Stimulated activated CD8-positive, alpha-beta memory T cell treated with anti-CD3 and anti-CD28 coated beads, Interleukin-2, amount 100 ng/mL, for 48 hours (primary cell): ENCODE results near the gene NRG3.

Source experiments
- DNase-seq, 2 donors: peaks; one replicate each; pipeline ENCODE4 v3.0.0-alpha.2; 2020; ENCODE audit warnings: low read depth in 2 of 2

Gene NRG3

GRCh38 chr10:82212753-82213152 is 337.8 kb downstream of the NRG3 start:
- no peak for DNase-seq

GRCh38 chr10:82213784-82214183 is 338.8 kb downstream of the NRG3 start:
- no peak for DNase-seq

DNA sequence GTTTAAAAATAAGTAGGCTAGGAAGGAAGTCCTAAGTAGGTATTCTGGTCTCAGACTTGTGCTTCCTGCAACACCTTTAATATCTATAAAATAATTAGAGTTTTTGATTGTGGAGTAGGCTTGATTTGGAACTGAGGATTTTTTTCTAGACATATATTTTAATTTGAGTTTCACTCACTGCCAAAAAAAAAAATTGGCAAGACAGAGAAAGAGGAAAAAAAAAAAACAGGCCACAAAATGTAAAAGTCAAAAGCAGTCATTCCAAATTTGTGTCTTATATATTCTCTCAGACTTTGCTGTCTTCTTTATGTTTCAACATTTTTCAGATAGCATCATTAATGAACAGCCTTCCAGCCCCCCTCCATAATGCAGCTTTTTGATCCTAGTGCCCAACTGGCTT is 346.1 kb downstream of the NRG3 start:
- DNase-seq: no peak

DNA sequence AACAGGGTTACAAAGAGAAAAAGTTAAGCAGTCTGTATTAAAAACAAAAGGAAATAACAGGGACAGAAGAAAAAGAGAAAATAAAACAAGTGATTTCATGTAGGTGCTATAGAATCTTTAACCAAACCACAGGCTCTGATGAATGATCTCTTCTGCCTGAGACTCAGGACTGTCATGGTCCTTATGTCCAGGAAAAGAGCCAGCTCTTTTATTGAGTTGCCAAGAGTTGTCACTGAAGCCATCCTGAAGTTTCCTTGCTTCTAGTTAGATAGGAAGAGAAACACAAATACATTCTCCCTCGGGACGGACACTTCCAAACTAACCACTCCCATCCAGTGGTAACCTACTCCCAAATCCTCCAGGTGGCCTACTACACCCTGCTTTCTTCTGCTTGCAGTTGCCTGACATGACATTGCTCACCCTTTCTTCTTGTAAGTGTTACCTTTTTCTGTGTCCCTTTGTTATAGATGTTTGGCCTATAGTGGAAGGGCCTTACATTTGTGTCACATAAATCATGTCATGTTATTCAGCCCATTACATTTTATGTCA is 346.7 kb downstream of the NRG3 start:
- DNase-seq: no peak

DNA sequence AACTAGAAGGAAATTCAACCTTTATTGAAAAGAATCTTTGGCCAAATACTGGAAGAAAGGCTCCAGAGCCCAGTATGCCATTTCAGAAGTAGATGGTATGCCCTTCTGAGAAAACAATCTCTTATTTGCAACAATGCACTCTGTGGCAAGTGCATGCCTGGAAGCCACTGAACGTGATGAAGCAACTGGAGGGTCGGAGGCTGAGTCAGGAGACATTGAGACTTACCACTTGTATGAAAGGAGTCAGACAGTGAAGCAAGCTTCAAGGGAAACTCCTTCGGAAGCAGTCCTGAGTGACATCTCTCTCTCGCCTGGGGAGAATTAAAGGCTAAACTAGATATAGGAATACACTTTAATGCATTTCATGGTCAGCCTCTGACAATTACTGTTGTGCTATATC is 353.7 kb downstream of the NRG3 start:
- no peak for DNase-seq

- no peak for DNase-seq
Observed at GRCh38 chr10:82234173-82234572, 359.2 kb downstream of the NRG3 start.

DNA sequence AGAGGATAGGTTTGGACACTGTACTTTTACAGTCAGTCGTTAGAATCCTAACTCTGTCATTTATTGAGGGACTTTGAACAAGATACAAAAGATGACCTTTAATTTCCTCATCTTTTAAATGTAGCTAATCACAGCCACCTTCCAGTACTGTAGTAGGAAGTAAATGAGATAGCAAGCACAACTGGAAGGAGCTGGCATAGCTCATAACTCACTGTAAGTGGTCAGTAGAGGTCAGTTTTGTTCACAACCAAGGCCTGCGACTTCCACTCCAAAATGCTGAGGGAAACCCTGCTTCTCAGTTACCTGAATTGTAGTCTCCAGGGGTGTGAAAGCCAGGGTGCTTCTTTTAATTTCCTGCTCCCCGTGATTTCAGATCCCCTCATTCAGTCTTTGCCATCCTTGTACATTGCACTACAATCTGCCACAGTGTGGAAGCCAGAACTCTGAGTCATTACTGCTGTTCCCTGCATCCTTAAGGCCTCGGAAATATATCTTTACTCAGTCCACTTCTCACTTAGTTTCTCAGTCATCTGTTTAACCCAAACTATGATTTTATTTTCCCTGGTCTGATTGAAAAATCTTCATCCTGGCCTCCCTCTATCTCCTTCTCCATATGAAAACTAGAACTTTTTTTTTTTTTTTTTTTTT is 361.2 kb downstream of the NRG3 start:
- no peak for DNase-seq

DNA sequence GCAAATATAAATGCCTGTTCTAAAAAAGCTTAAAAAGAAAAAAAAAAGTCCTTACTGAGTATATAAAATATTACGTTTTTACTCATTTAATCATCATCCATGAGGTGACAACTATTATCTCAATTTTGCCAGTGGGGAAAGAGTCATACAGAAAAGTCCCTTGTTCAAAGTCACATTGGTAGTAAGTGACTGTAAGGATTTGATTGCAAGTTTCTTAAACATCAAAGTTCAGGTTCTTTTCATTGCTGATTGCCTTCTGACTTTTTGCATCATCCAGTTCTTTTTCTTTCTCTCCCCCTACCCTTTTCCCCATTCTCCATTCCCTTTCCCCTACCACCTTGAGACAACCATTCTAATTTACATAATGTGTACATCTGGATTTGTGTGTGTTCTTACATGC is 363.3 kb downstream of the NRG3 start:
- no peak for DNase-seq

DNA sequence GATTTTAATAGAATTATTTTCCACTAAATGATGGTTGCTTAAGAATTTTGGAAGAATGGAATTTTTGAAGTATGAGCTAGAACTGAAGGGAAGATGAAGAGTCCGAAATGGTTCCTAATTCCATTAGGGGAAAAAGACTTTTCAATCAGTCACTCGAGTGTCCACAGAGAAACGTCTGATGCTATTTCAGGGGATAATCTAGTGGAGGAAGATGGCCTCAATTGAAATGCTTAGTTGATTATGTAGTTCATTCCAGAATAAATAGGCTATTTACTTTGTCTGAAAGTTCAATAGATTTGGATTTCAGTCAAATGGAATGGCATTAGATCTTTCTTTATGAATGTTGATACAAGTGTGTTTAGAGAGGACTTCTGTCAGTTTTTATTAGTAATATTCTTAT is 365.4 kb downstream of the NRG3 start:
- DNase-seq: no peak

DNA sequence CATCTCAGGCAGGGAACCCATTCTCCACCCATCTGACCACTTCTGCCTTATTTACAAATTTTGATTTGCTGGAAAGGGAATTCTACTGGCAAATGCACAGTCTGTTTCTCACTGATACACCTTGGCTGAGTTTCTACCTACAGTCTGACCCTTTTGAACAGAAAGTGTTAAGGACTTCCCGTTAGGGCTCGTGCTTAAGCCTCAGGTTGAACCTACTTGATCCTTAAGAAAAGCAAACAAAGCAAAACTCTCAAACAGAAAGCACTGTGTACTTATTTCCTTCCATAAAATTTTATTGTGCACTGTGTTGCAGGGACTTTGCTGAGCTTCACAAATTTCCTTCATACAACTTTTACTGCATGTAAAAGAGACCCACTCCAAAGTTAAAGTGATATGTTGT is 367.8 kb downstream of the NRG3 start:
- no peak for DNase-seq

- DNase-seq: no peak
Observed at GRCh38 chr10:82245157-82245556, 370.2 kb downstream of the NRG3 start.

GRCh38 chr10:82245906-82246560 is 371.0 kb downstream of the NRG3 start:
- no peak for DNase-seq

GRCh38 chr10:82249141-82249540 is 374.1 kb downstream of the NRG3 start:
- no peak for DNase-seq

GRCh38 chr10:82251222-82251906 is 376.4 kb downstream of the NRG3 start:
- no peak for DNase-seq

GRCh38 chr10:82252081-82252480 is 377.1 kb downstream of the NRG3 start:
- DNase-seq: no peak

DNA sequence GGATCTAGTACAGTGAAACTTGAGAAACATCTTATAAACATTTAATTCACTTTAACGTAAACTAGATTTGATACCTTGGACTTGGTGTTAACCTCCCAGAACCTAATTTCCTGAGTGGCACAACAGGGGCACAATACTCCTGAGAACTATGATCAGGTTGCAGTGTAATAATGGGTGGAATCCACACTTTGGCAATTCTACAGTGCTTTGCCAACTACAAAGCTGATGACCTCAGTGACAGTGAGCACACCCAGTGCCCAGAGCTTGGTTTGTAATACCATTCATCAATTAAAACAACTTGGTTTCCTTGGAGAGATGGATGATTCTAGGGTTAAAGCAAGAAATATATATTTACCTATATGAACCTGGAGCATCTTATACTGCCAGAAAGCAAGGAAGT is 379.2 kb downstream of the NRG3 start:
- DNase-seq: no peak

- no peak for DNase-seq
Observed at GRCh38 chr10:82256275-82256674, 381.3 kb downstream of the NRG3 start.

DNA sequence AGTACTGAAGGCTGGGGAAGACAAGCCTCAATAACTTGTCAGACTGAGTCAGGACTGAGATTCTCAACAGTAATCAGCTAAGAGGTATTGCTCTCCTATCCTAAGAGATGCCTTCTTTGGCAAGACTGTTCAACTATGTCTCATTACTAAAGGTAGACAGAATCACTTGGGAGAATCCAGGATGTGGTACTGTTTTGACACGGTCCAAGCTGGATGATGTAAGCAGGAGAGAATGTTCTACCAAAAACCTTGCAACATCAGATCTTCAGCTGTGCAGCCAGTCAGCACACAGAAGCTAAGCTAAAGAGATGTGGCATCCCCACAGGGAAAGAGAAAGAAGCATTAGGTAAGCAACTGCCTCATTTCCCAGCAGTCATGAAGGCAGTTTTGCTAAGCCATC is 391.4 kb downstream of the NRG3 start:
- DNase-seq: no peak

DNA sequence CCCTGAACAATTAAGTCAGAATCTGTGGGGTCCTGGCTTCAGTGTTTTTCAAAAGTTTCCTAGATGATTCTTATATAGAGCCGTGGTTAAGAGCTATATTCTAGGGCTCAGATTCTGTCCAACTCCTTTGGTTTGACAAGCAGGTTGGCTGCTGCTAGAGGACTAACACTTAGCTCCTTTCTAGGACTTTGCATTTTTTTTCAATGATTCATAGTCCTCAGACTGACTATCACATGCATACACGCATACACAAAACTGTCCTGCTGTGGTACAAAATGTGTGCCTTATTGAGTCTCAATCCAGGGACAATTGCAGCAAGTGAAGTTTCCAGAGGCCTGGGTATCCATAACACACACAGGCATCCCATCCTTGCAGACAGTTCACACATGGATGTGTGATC is 392.0 kb downstream of the NRG3 start:
- DNase-seq: no peak

- DNase-seq: no peak
Observed at GRCh38 chr10:82267465-82267864, 392.5 kb downstream of the NRG3 start.

GRCh38 chr10:82267960-82268359 is 393.0 kb downstream of the NRG3 start:
- no peak for DNase-seq

- no peak for DNase-seq
Observed at GRCh38 chr10:82277591-82277990, 402.6 kb downstream of the NRG3 start.
